AG04450 (cell line): ENCODE data around the gene SLF2. TPM values are rescaled to one million over a fixed set of nuclear protein-coding genes. Genes with fewer than 3 reads are reported as not detected.

Source experiments
- CTCF ChIA-PET: fragments of 300-600, 350-600 bp; formaldehyde crosslinking; extraction: SDS; loops from one replicate; lab custom pipeline; 2022; ENCODE audit warnings: antibody characterized with exemption, inconsistent platforms; lab: Charles Lee
- POLR2A ChIA-PET: fragments of 350-600 bp; formaldehyde crosslinking; extraction: SDS; loops from one replicate; lab custom pipeline; 2021; ENCODE audit warnings: antibody characterized with exemption, inconsistent platforms; lab: Yijun Ruan, JAX
- DNase-seq: peaks from one replicate; pipeline ENCODE4 v3.0.0-alpha.2; 2011; ENCODE audit warnings: low read depth, low spot score
- H3K27ac ChIP-seq: one replicate; pipeline ENCODE4 v1.5.1; 2012; ENCODE audit warnings: low read depth, low read length, control low read depth
- H3K27me3 ChIP-seq: one replicate; pipeline ENCODE4 v1.6.0; 2012; ENCODE audit warnings: low read length; ENCODE audit not compliant: control insufficient read depth, insufficient read depth
- H3K4me3 ChIP-seq: 2 replicates; pipeline ENCODE4 v1.5.1; 2011; ENCODE audit warnings: mild to moderate bottlenecking, low read depth, low read length, control low read depth
- H3K9me3 ChIP-seq: 2 replicates; pipeline ENCODE4 v1.5.1; 2012; ENCODE audit warnings: low read length; ENCODE audit not compliant: control insufficient read depth, insufficient read depth
- polyA plus RNA-seq: library from polyadenylated mRNA; depleted of rRNA; stranded (reverse); fragments of >200 nt; gene quantifications from 2 replicates; pipeline ENCODE4 v1.2.3, GENCODE V29; 2011
- TF ChIP-seq, protein P1 (sequence below): IDR thresholded peaks from 2 replicates; pipeline ENCODE4 v1.5.1; 2011; ENCODE audit warnings: low read depth, low read length, control low read depth, inconsistent platforms

Gene SLF2
- polyA plus RNA-seq, 1 experiment = 19.0 TPM

DNA sequence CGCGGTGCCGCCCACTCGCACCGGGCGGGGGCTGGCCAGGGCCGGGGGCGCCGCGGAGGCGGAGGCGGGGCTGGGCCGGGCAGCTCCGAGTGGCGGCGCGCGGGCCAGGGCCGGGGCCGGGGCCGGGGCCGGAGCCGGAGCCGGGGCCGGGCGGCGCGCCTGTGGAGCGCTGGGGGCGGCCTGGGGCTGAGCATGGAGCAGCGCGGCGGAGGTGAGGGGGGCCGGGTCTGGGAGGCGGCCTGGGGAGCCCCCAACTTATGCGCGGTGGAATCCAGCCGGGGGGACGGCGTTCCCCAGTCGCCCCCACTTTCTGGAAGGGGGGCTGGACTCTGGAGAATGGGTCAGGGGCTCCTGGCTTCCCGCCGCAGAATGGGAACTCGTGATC is 87.0 kb downstream of the SLF2 start, which contains the start of gene LZTS2:
LZTS2 (plus strand) TSS at position 67 of the 385 bp plus-strand sequence. CDS start 2,731 bp downstream, outside the sequence.
- DNase-seq = no peak
- Histone ChIP-seq H3K27me3 (no peaks in the 10 kb centered on the region), H3K27ac (peak within 1 kb of the TSS; percentile 95), H3K4me3 (peak within 1 kb of the TSS; percentile 90), H3K9me3 (no peaks in the 10 kb centered on the region; the same call in 1 of the 2 replicates)
- TF ChIP-seq, protein P1, sequence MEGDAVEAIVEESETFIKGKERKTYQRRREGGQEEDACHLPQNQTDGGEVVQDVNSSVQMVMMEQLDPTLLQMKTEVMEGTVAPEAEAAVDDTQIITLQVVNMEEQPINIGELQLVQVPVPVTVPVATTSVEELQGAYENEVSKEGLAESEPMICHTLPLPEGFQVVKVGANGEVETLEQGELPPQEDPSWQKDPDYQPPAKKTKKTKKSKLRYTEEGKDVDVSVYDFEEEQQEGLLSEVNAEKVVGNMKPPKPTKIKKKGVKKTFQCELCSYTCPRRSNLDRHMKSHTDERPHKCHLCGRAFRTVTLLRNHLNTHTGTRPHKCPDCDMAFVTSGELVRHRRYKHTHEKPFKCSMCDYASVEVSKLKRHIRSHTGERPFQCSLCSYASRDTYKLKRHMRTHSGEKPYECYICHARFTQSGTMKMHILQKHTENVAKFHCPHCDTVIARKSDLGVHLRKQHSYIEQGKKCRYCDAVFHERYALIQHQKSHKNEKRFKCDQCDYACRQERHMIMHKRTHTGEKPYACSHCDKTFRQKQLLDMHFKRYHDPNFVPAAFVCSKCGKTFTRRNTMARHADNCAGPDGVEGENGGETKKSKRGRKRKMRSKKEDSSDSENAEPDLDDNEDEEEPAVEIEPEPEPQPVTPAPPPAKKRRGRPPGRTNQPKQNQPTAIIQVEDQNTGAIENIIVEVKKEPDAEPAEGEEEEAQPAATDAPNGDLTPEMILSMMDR = no peak
- CTCF ChIA-PET = interaction anchor here (0.6 to 12.4 kb wide), 11 partner anchors 8 to 111 kb away, joined by 3 to 271 read pairs (median 4); partner anchors contain the start of genes PDZD7 and SFXN3
- POLR2A ChIA-PET = interaction anchor here (0.7 to 1.5 kb wide), 2 partner anchors 11 to 15 kb away, joined by 3 read pairs; no protein-coding TSS in a partner anchor

DNA sequence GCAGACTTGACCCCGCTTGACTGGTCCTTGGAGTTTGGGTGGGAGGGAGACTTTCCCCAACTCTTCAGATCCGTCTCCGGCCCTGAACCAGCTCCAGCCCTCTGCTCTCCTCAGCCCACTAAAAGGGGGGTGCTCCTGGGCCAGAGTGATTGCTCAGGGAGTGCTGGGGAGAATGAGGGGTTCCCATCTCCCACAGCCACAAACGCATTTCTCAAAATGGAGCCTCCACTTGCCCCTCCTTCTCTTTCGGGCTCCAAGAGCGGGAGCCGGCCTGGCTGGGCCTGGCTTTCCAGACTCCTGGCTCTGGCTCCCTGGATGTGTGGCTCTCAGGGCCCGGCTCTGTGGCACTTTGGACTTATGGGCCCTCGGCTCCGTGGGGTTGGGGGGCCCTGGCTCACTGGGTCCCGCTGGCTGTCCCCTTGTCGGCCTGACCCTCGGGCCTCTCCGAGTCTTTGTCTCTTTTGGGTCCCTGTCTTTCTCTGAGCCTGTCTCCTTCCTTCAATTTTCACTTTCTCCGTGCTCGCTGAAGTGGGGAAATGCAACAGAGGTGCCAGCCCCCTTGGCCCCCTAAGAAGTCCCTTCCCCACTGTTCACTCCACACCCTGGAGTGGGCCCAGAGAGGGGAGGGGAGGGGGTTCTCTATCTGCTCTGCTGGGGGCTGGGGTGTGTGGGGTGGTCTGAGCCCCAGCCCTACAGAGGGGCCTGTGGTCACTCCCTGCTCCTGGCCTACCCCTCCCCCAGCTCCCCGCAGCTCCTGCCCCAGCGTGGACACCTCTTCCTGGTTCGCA is 87.6 kb downstream of the SLF2 start:
- no peak for DNase-seq

DNA sequence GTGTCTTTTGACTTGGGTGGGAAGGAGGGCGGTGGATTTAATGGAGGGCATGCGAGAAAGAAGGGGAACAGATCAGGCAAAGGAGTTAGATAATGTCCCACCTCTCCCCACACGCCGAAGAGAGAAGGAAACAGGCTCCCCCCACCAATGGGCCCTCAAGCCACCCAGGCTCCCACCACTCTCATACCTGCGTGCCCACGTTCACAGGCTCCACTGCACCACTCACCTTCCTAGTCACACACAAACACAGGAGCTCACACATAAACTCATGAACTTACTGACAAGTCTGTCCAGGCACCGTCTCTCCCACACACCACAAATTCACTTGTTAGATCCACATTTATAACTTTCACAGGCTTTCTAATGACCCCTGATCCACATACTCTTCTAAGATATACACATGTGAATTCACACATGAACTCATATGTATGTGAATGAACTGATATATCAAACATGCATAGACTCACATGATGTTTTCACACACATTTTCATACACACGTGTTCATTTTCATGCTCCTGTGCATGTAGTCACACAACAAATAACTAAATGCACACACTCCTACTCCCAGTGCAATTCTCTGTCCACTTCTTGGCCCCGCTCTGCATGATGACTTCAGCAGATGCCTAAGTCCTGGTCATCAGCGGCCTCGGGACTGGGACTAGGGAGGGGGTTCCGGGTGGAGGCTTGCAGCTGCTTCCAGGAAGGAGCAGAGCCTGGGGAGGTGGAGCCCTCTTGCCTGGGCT is 88.3 kb downstream of the SLF2 start:
- Histone ChIP-seq H3K27me3 (no peaks in the 10 kb centered on the region), H3K9me3 (no peaks in the 10 kb centered on the region; the same call in 1 of the 2 replicates), H3K4me3 (peak overlapping the region; percentile 90), H3K27ac (peak overlapping the region; percentile 92)
- no peak for DNase-seq
- TF ChIP-seq, protein P1 = no peak
- CTCF ChIA-PET = interaction anchor here (0.6 to 5.5 kb wide), 4 partner anchors 8 to 40 kb away, joined by 3 to 53 read pairs (median 7); no protein-coding TSS in a partner anchor
- POLR2A ChIA-PET = interaction anchor here (2.0 kb wide), 1 partner anchor 14 kb away, joined by 4 read pairs; no protein-coding TSS in a partner anchor

More for the DNA sequence above, 87.6 kb downstream of the SLF2 start:
- TF ChIP-seq, protein P1 = no peak
- Histone ChIP-seq H3K4me3 (peak overlapping the region; percentile 90), H3K27me3 (no peaks in the 10 kb centered on the region), H3K27ac (peak overlapping the region; percentile 92), H3K9me3 (no peaks in the 10 kb centered on the region; the same call in 1 of the 2 replicates)
- CTCF ChIA-PET = interaction anchor here (1.0 to 12.4 kb wide), 5 partner anchors 9 to 41 kb away, joined by 3 to 271 read pairs (median 9); no protein-coding TSS in a partner anchor
- POLR2A ChIA-PET = interaction anchor here (2.0 kb wide), 1 partner anchor 14 kb away, joined by 4 read pairs; no protein-coding TSS in a partner anchor

DNA sequence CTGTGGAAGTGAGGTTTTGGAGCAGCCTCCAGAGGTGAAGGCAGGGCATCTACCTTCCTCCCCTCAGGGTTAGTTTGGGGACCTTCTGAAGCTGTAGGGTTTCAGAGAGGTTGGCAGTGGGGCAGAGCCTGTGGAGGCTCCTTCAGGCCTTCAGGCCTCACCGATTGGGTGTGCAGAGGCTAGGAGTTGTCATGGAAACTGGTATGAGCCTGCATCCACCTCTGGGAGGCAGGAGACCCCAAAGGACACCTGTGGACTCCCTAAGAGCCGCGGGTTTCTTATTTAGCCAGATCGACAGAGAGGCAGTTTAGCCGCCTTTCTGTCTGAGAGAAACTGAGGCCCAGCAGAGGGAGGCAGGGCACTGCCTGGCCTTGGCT is 88.9 kb downstream of the SLF2 start:
- ChIA-PET CTCF (interaction anchor here (0.6 to 5.5 kb wide), 4 partner anchors 9 to 40 kb away, joined by 3 to 53 read pairs (median 7); no protein-coding TSS in a partner anchor), POLR2A (interaction anchor here (2.0 kb wide), 1 partner anchor 13 kb away, joined by 4 read pairs; no protein-coding TSS in a partner anchor)
- Histone ChIP-seq H3K4me3 (peak overlapping the region; percentile 90), H3K9me3 (no peaks in the 10 kb centered on the region; the same call in 1 of the 2 replicates), H3K27me3 (no peaks in the 10 kb centered on the region), H3K27ac (peak overlapping the region; percentile 92)
- TF ChIP-seq, protein P1 = no peak
- no peak for DNase-seq
